Neural progenitor cell (in vitro differentiated cells): ENCODE measurements around the gene SLC22A1. TPM values are rescaled to one million over a fixed set of nuclear protein-coding genes. Genes with fewer than 3 reads are reported as not detected.
"Not testable (repeated sequence)": the region's sequence is repeated elsewhere in the genome, so short reads cannot be mapped to it uniquely, and the experiment has no call there.

Source experiments
- DNase-seq: peaks from one replicate; pipeline ENCODE4 v3.0.0-alpha.2; 2016; ENCODE audit warnings: low spot score
- H2AFZ ChIP-seq: fragments of 200-600 bp; sonication (generic); replicated peaks from 2 replicates; pipeline ENCODE4 v1.6.1; 2016; ENCODE audit warnings: antibody characterized with exemption
- H3F3A ChIP-seq: fragments of 200-600 bp; sonication (generic); 2 replicates; pipeline ENCODE4 v1.6.1; 2016; ENCODE audit warnings: antibody characterized with exemption, low read depth
- H3K27ac ChIP-seq: fragments of 200-600 bp; sonication (generic); 2 replicates; pipeline ENCODE4 v1.5.1; 2016; ENCODE audit warnings: mild to moderate bottlenecking
- H3K27me3 ChIP-seq: fragments of 200-600 bp; sonication (generic); 2 replicates; pipeline ENCODE4 v1.6.1; 2016; ENCODE audit warnings: mild to moderate bottlenecking, moderate library complexity
- H3K36me3 ChIP-seq: fragments of 200-600 bp; sonication (generic); 2 replicates; pipeline ENCODE4 v1.5.1; 2016
- H3K4me1 ChIP-seq: fragments of 200-600 bp; sonication (generic); 2 replicates; pipeline ENCODE4 v1.6.1; 2016; ENCODE audit warnings: mixed run types
- H3K4me2 ChIP-seq: fragments of 200-600 bp; sonication (generic); 2 replicates; pipeline ENCODE4 v1.6.1; 2016
- H3K4me3 ChIP-seq: fragments of 200-600 bp; sonication (generic); 2 replicates; pipeline ENCODE4 v1.5.1; 2016
- H3K79me2 ChIP-seq: fragments of 200-600 bp; sonication (generic); 2 replicates; pipeline ENCODE4 v1.6.1; 2016; ENCODE audit warnings: low read depth
- H3K9ac ChIP-seq: fragments of 200-600 bp; sonication (generic); 2 replicates; pipeline ENCODE4 v1.6.1; 2016
- H3K9me3 ChIP-seq: fragments of 200-600 bp; sonication (generic); 2 replicates; pipeline ENCODE4 v1.5.1; 2016; ENCODE audit warnings: low read depth
- H4K20me1 ChIP-seq: fragments of 200-600 bp; sonication (generic); 2 replicates; pipeline ENCODE4 v1.6.1; 2016; ENCODE audit warnings: low read depth
- H3K27ac Mint-ChIP-seq: 3 replicates; pipeline ENCODE4 v1.8.0; 2021; ENCODE audit warnings: mixed read lengths
- H3K27me3 Mint-ChIP-seq: 2 replicates; pipeline ENCODE4 v1.8.0; 2022; ENCODE audit warnings: low read depth, mild to moderate bottlenecking, inconsistent platforms, moderate library complexity, mixed read lengths; ENCODE audit not compliant: insufficient read depth
- H3K36me3 Mint-ChIP-seq: 3 replicates; pipeline ENCODE4 v1.8.0; 2021; ENCODE audit warnings: mixed read lengths
- H3K4me1 Mint-ChIP-seq: 3 replicates; pipeline ENCODE4 v1.8.0; 2021; ENCODE audit warnings: mixed read lengths
- H3K4me3 Mint-ChIP-seq: 3 replicates; pipeline ENCODE4 v1.8.0; 2021; ENCODE audit warnings: mild to moderate bottlenecking, moderate library complexity, mixed read lengths
- H3K9me3 Mint-ChIP-seq: 3 replicates; pipeline ENCODE4 v1.8.0; 2020; ENCODE audit warnings: mixed read lengths
- EZH2 ChIP-seq: fragments of 200-600 bp; sonication (generic); IDR thresholded peaks from 2 replicates; pipeline ENCODE4 v1.6.1; 2017; ENCODE audit warnings: antibody characterized with exemption, mild to moderate bottlenecking, moderate library complexity
- EZH2phosphoT487 ChIP-seq: fragments of 200-600 bp; sonication (generic); IDR thresholded peaks from 2 replicates; pipeline ENCODE4 v1.6.1; 2017; ENCODE audit warnings: antibody characterized with exemption
- total RNA-seq: library from RNA; depleted of rRNA; stranded (reverse); fragments of >200 nt; gene quantifications from 2 replicates; pipeline ENCODE4 v1.2.3, GENCODE V29; 2015; ENCODE audit warnings: low replicate concordance
- TF ChIP-seq, protein P1 (sequence below): fragments of 200-600 bp; sonication (generic); IDR thresholded peaks from 2 replicates; pipeline ENCODE4 v1.5.1; 2017; ENCODE audit warnings: antibody characterized with exemption, mild to moderate bottlenecking

Gene SLC22A1
- total RNA-seq, 1 donor from 2014 or later, result not detected

DNA sequence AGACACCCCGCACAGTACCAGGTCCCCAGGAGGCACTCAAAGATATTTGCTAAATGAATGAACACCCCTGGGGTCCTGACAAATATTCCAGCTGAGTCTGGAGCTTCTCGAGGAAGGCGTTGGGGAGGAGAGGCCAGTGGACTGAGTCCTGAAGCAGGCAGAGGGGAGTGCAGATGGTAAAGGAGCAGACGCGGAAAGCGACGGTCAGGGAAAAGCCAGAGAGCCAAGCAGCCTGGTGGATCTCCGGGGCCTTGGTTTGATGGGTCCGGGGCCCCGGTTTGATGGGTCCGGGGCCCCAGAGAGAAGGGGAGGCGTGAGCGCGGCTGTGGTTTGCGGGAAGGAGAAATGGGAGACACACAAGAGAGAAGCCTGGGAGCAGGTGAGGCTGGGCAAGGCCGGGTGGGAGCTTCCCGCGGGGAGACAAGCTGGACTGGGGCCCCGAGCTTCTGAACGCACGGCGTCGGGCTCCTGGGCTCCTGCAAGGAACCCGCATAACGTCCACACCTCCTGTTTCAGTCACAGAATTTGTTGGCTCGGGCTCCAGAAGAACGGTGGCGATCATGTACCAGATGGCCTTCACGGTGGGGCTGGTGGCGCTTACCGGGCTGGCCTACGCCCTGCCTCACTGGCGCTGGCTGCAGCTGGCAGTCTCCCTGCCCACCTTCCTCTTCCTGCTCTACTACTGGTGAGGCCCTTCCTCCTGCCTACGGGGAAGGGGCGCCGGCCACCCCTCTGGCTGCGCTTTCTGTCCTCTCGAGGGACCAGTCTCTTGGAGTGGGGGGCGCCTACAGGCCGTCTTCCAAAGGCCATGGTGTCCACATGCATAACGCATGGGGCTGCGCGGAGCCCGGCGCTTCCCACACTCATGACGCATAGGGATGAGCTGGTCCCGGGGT lies 12.1 kb downstream of the SLC22A1 start:
- Histone ChIP-seq H4K20me1 (no peaks in the 10 kb centered on the region), H3K9me3 (no peaks in the 10 kb centered on the region), H3K79me2 (no peaks in the 10 kb centered on the region), H3K27ac (no peak overlapping the region), H3K36me3 (no peaks in the 10 kb centered on the region), H3K9ac (no peak overlapping the region), H3K27me3 (no peaks in the 10 kb centered on the region), H3K4me1 (no peaks in the 10 kb centered on the region), H3K4me2 (no peak overlapping the region), H3K4me3 (no peak overlapping the region), H2AFZ (no peak overlapping the region), H3F3A (no peaks in the 10 kb centered on the region)
- Mint-ChIP-seq H3K4me3 (no peak overlapping the region), H3K4me1 (peaks cover 16% of the 10 kb centered on the region), H3K27ac (no peak overlapping the region), H3K36me3 (no peaks in the 10 kb centered on the region), H3K9me3 (no peaks in the 10 kb centered on the region), H3K27me3 (no peaks in the 10 kb centered on the region)
- DNase-seq, result no peak
- TF ChIP-seq EZH2 (no peak), EZH2phosphoT487 (no peak)
- TF ChIP-seq, protein P1, sequence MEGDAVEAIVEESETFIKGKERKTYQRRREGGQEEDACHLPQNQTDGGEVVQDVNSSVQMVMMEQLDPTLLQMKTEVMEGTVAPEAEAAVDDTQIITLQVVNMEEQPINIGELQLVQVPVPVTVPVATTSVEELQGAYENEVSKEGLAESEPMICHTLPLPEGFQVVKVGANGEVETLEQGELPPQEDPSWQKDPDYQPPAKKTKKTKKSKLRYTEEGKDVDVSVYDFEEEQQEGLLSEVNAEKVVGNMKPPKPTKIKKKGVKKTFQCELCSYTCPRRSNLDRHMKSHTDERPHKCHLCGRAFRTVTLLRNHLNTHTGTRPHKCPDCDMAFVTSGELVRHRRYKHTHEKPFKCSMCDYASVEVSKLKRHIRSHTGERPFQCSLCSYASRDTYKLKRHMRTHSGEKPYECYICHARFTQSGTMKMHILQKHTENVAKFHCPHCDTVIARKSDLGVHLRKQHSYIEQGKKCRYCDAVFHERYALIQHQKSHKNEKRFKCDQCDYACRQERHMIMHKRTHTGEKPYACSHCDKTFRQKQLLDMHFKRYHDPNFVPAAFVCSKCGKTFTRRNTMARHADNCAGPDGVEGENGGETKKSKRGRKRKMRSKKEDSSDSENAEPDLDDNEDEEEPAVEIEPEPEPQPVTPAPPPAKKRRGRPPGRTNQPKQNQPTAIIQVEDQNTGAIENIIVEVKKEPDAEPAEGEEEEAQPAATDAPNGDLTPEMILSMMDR, result no peak

DNA sequence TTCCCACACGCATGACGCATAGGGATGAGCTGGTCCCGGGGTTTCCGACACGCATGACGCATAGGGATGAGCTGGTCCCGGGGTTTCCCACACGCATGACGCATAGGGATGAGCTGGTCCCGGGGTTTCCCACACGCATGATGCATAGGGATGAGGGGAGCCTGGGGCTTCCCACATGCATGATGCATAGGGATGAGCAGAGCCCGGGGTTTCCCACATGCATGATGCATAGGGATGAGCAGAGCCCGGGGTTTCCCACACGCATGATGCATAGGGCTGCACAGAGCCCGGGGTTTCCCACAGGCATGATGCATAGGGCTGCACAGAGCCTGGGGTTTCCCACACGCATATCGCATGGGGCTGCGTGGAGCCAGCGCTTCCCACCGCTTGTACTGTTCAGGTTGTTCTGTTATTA lies 12.7 kb downstream of the SLC22A1 start:
- H3K36me3 ChIP-seq, H3K79me2 ChIP-seq, H3K9me3 Mint-ChIP-seq, H3F3A ChIP-seq, H3K27me3 Mint-ChIP-seq, DNase-seq, H3K27ac Mint-ChIP-seq, H3K4me3 ChIP-seq, H4K20me1 ChIP-seq, H3K27ac ChIP-seq, H3K9me3 ChIP-seq, H3K9ac ChIP-seq, H3K4me2 ChIP-seq, H3K36me3 Mint-ChIP-seq, H3K27me3 ChIP-seq, H3K4me3 Mint-ChIP-seq, H2AFZ ChIP-seq, H3K4me1 ChIP-seq: not testable (repeated sequence)
- peaks cover 16% of the 10 kb centered on the region for H3K4me1 Mint-ChIP-seq

DNA sequence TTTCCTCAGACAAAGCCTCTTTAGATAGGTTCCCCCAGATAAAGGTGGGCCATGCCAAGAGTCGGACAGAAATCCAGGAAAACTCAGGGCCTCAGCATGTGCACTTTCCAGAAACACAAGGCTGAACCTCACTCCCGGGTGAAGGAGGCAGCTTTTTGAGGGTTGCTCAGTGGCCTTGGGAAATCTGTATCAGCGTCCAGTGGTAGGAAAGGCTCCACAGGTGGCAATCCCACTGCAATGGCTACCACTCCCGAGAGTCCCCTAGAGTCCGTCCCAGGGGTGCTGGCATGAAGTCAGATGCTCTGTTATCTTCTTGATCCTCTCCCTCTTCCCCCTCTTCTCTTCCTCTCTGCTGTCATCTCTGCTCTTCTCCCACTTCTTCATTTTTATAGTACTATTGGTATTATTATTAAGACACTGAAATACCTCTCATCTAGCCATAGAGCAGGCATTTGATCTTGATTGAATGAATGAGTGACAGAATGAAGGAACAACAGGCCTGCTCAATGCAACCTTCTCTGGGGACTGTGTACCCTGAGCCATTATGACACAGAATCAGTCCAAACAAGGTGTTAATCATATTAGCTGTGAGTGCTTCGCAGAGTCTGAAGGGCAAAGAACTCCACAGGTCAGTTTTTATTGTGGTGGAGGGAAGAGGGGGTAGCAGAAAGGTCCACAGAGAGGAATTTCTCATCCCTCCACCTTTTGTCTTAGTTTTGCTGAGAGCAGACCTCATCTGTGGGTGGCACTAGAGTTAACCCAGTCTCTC lies 13.3 kb downstream of the SLC22A1 start:
- no peak overlapping the region for H2AFZ ChIP-seq
- H3F3A ChIP-seq, result no peaks in the 10 kb centered on the region
- no peaks in the 10 kb centered on the region for H3K27me3 ChIP-seq
- H4K20me1 ChIP-seq, result no peaks in the 10 kb centered on the region
- H3K4me2 ChIP-seq, result no peak overlapping the region
- no peak for TF ChIP-seq EZH2
- no peak for TF ChIP-seq EZH2phosphoT487
- TF ChIP-seq, protein P1, result no peak
- no peak overlapping the region for H3K4me3 ChIP-seq
- peaks cover 16% of the 10 kb centered on the region for H3K4me1 Mint-ChIP-seq
- no peak overlapping the region for H3K9ac ChIP-seq
- no peaks in the 10 kb centered on the region for H3K79me2 ChIP-seq
- H3K27ac Mint-ChIP-seq, result no peak overlapping the region
- H3K9me3 ChIP-seq, result no peaks in the 10 kb centered on the region
- H3K36me3 ChIP-seq, result no peaks in the 10 kb centered on the region
- H3K36me3 Mint-ChIP-seq, result no peaks in the 10 kb centered on the region
- H3K27me3 Mint-ChIP-seq, result no peaks in the 10 kb centered on the region
- H3K27ac ChIP-seq, result no peak overlapping the region
- H3K9me3 Mint-ChIP-seq, result no peaks in the 10 kb centered on the region
- H3K4me3 Mint-ChIP-seq, result no peak overlapping the region
- no peaks in the 10 kb centered on the region for H3K4me1 ChIP-seq
- no peak for DNase-seq
